A549 (cell line): ENCODE results near the gene TNFRSF13B. TPM values are rescaled to one million over a fixed set of nuclear protein-coding genes. Genes with fewer than 3 reads are reported as not detected.

Experiments
- ATAC-seq, 2 experiments: fragments of 200-7000 bp in 1 of 2; fragments of >200 bp in 1 of 2; cut with Nextera tagmentation in 1 of 2; cut with Tn5 transposase in 1 of 2; 3 replicates each; pipeline versions ENCODE4 v1.8.0 to v1.9.1; 2018 to 2020; ENCODE audit warnings: mild to moderate bottlenecking in 1 of 2, moderate library complexity in 1 of 2
- CTCF ChIA-PET: fragments of 300-600 bp; sonication (Branson Sonifier 250); formaldehyde crosslinking; extraction: SDS; loops from one replicate; lab custom pipeline; 2021; ENCODE audit warnings: antibody characterized with exemption, inconsistent platforms; lab: Yijun Ruan, JAX
- POLR2A ChIA-PET: fragments of 350-600 bp; formaldehyde crosslinking; extraction: SDS; loops from one replicate; lab custom pipeline; 2021; ENCODE audit warnings: antibody characterized with exemption, inconsistent platforms; lab: Yijun Ruan, JAX
- DNase-seq, 2 experiments: peaks; one replicate each; pipeline versions ENCODE4 v3.0.0 to v3.0.0-alpha.2; 2011 to 2016; ENCODE audit warnings: low read depth in 1 of 2, low spot score in 1 of 2
- FAIRE-seq: peaks from 2 replicates; lab custom pipeline; 2011; peaks lifted over from hg19 to GRCh38; lab: Jason Lieb, UNC
- H3K27ac ChIP-seq, 2 experiments: fragments of >200 bp; sonication (Bioruptor Twin); formaldehyde crosslinking; 3 replicates each; pipeline ENCODE4 v1.5.1; 2016 to 2017
- H3K4me1 ChIP-seq: fragments of >200 bp; sonication (Bioruptor Twin); formaldehyde crosslinking; 3 replicates; pipeline ENCODE4 v1.6.1; 2016
- H3K4me2 ChIP-seq: fragments of >200 bp; sonication (Bioruptor Twin); formaldehyde crosslinking; 3 replicates; pipeline ENCODE4 v1.6.1; 2016
- H3K4me3 ChIP-seq: fragments of >200 bp; sonication (Bioruptor Twin); formaldehyde crosslinking; 3 replicates; pipeline ENCODE4 v1.5.1; 2016
- H3K9me3 ChIP-seq: fragments of >200 bp; sonication (Bioruptor Twin); formaldehyde crosslinking; 3 replicates; pipeline ENCODE4 v1.6.1; 2016
- ATOH8 ChIP-seq: fragments of 250-450 bp; sonication (Bioruptor Pico); IDR thresholded peaks from 2 replicates; pipeline ENCODE4 v1.5.0; 2020; ENCODE audit warnings: low read depth, mild to moderate bottlenecking, moderate library complexity
- CBX2 ChIP-seq: fragments of 200-600 bp; sonication (generic); IDR thresholded peaks from 2 replicates; pipeline ENCODE4 v1.6.1; 2016; ENCODE audit warnings: low read depth, mild to moderate bottlenecking, borderline replicate concordance
- CBX8 ChIP-seq: fragments of 200-600 bp; sonication (generic); IDR thresholded peaks from 2 replicates; pipeline ENCODE4 v1.6.1; 2016
- CEBPB ChIP-seq, 2 experiments: fragments of >200 bp in 1 of 2; sonication (Bioruptor Twin) in 1 of 2; formaldehyde crosslinking in 1 of 2; IDR thresholded peaks; 2 replicates each; pipeline ENCODE4 v1.6.1; 2012 to 2016
- CHD2 ChIP-seq: fragments of 150-350 bp; IDR thresholded peaks from 2 replicates; pipeline ENCODE4 v1.6.1; 2014; ENCODE audit warnings: low read length; ENCODE audit not compliant: partially characterized antibody
- CTCF ChIP-seq: fragments of >200 bp; sonication (Bioruptor Twin); formaldehyde crosslinking; IDR thresholded peaks from 3 replicates; pipeline ENCODE4 v1.5.1; 2016
- HDAC2 ChIP-seq: fragments of 200-600 bp; sonication (generic); IDR thresholded peaks from 2 replicates; pipeline ENCODE4 v1.6.1; 2016
- HEYL ChIP-seq: fragments of 250-450 bp; sonication (Bioruptor Pico); IDR thresholded peaks from 2 replicates; pipeline ENCODE4 v1.8.0; 2021; ENCODE audit warnings: mild to moderate bottlenecking, moderate library complexity
- MAFK ChIP-seq: fragments of 450-650 bp; IDR thresholded peaks from 2 replicates; pipeline ENCODE4 v1.6.1; 2014; ENCODE audit not compliant: partially characterized antibody
- MAZ ChIP-seq: fragments of 150-350 bp; IDR thresholded peaks from 2 replicates; pipeline ENCODE4 v1.6.1; 2014; ENCODE audit warnings: antibody characterized with exemption, low read depth, low read length, borderline replicate concordance
- MYC ChIP-seq: IDR thresholded peaks from 2 replicates; pipeline ENCODE4 v1.6.1; 2012; ENCODE audit warnings: mild to moderate bottlenecking, inconsistent platforms, low read length, improper control_type of control experiment, borderline replicate concordance
- PBX3 ChIP-seq: IDR thresholded peaks from 2 replicates; pipeline ENCODE4 v1.6.1; 2012
- PHF8 ChIP-seq: fragments of 200-600 bp; sonication (generic); IDR thresholded peaks from 2 replicates; pipeline ENCODE4 v1.6.1; 2016; ENCODE audit warnings: low read depth, mild to moderate bottlenecking, antibody characterized with exemption, moderate library complexity, borderline replicate concordance
- POLR2AphosphoS2 ChIP-seq: conservative IDR thresholded peaks from 2 replicates; pipeline ENCODE4 v1.6.1; 2012; ENCODE audit warnings: low read length, improper control_type of control experiment, inconsistent platforms
- REST ChIP-seq: fragments of 200-600 bp; sonication (generic); IDR thresholded peaks from 2 replicates; pipeline ENCODE4 v1.6.1; 2016; ENCODE audit warnings: antibody characterized with exemption, mild to moderate bottlenecking, moderate library complexity
- RNF2 ChIP-seq: fragments of 200-600 bp; sonication (generic); IDR thresholded peaks from 2 replicates; pipeline ENCODE4 v1.6.1; 2016; ENCODE audit warnings: low read depth, mild to moderate bottlenecking, antibody characterized with exemption, moderate library complexity, borderline replicate concordance
- WGBS: methylation state at CpG from one replicate; pipeline ENCODE4 v1.1.6; 2017; ENCODE audit errors: missing lambda C conversion rate; 5-methylcytosine and 5-hydroxymethylcytosine counted together
- polyA plus RNA-seq, 4 experiments: library from polyadenylated mRNA; depleted of rRNA in 3 of 4; stranded (reverse); fragments of >200 nt; fragmentation: RNase III in 1 of 4; extraction: RNeasy Plus Mini Kit Qiagen cat#74134 plus additional on column Dnase treatment in 1 of 4; gene quantifications; 2 replicates in 3 of 4; 3 replicates in 1 of 4; pipeline ENCODE4 v1.2.3, GENCODE V29; 2011 to 2017

Gene TNFRSF13B
- polyA plus RNA-seq, 2 of the 4 experiments (the other 2 are of a cell fraction), result not detected

GRCh38 chr17:17019430-17019762 is 47.5 kb upstream of the TNFRSF13B start (continued):
- TF ChIP-seq REST (no peak), MYC (no peak), RNF2 (no peak), MAZ (no peak), CBX2 (no peak)

GRCh38 chr17:17018612-17019429 is 46.9 kb upstream of the TNFRSF13B start:
- ChIA-PET POLR2A (no interaction called here), CTCF (interaction anchor here (0.6 to 2.4 kb wide), 6 partner anchors 9 to 477 kb away, joined by 3 to 13 read pairs (median 4); partner anchors contain the start of gene RASD1)
- H3K4me3 ChIP-seq, result no peak overlapping the region
- no peaks in the 10 kb centered on the region for H3K9me3 ChIP-seq
- 88% methylated on average over 10 of the region's 10 CpGs for WGBS
- no peak for TF ChIP-seq HDAC2
- FAIRE-seq (no peak), DNase-seq (no peak), ATAC-seq (no peak)
- H3K4me1 ChIP-seq, result peaks cover 78% of the 10 kb centered on the region
- no peak overlapping the region for H3K4me2 ChIP-seq
- H3K27ac ChIP-seq, result peak overlapping the region; percentile 94 to 98

- 92% methylated on average over 11 of the region's 11 CpGs for WGBS
- CTCF ChIA-PET, result interaction anchor here (0.7 to 2.4 kb wide), 3 partner anchors 9 to 17 kb away, joined by 3 to 13 read pairs (median 3); no protein-coding TSS in a partner anchor
- FAIRE-seq, result no peak
Observed at GRCh38 chr17:17018021-17018441, 46.1 kb upstream of the TNFRSF13B start.

GRCh38 chr17:17017343-17018014 is 45.6 kb upstream of the TNFRSF13B start:
- WGBS, result 94% methylated on average over 8 of the region's 8 CpGs
- Histone ChIP-seq H3K9me3 (no peaks in the 10 kb centered on the region), H3K4me2 (no peak overlapping the region)
- TF ChIP-seq PHF8 (no peak), CBX8 (no peak), POLR2AphosphoS2 (no peak), CHD2 (no peak), HEYL (CRISPR knock-in tag) (no peak), ATOH8 (CRISPR knock-in tag) (no peak), PBX3 (no peak), HDAC2 (no peak), CTCF (no peak), CEBPB (IDR thresholded peaks at IDR 0.05) (no peak)
- TF ChIP-seq, all 56 proteins: peak for 0
- POLR2A ChIA-PET, result interaction anchor here (1.6 kb wide), 1 partner anchor 10 kb away, joined by 3 read pairs; no protein-coding TSS in a partner anchor
- H3K4me1 ChIP-seq, result peaks cover 70% of the 10 kb centered on the region
- H3K27ac ChIP-seq, result peak overlapping the region; percentile 94 to 98
- CTCF ChIA-PET, result interaction anchor here (0.7 to 2.4 kb wide), 4 partner anchors 8 to 16 kb away, joined by 3 to 13 read pairs (median 5); no protein-coding TSS in a partner anchor
- H3K4me3 ChIP-seq, result no peak overlapping the region
- FAIRE-seq, result no peak
- no peak for DNase-seq
- ATAC-seq, result no peak

More at GRCh38 chr17:17018021-17018441, 46.1 kb upstream of the TNFRSF13B start:
- TF ChIP-seq CBX8 (no peak), MAFK (peak; percentile 65)
- Histone ChIP-seq H3K4me1 (peaks cover 71% of the 10 kb centered on the region), H3K4me3 (no peak overlapping the region), H3K4me2 (no peak overlapping the region), H3K27ac (peak overlapping the region; percentile 94 to 98), H3K9me3 (no peaks in the 10 kb centered on the region)
- POLR2A ChIA-PET, result no interaction called here
- ATAC-seq, result no peak
- DNase-seq, result no peak
